Pancreas (tissue), 10 donors: Measurements from ENCODE around the gene PPIL6. TPM values are rescaled to one million over a fixed set of nuclear protein-coding genes. Genes with fewer than 3 reads are reported as not detected.

Experiments
- ATAC-seq, 4 donors: fragments of 200-7000 bp; cut with Tn5 transposase; one replicate each; pipeline versions ENCODE4 v1.8.0 to v1.9.1; 2020; ENCODE audit warnings: mild to moderate bottlenecking in 4 of 4, moderate library complexity in 4 of 4
- DNase-seq, 6 donors: peaks; one replicate each; pipeline ENCODE4 v3.0.0-alpha.2; 2020
- FAIRE-seq: peaks from 2 replicates; lab custom pipeline; 2012; peaks lifted over from hg19 to GRCh38; lab: Jason Lieb, UNC
- H3K27ac ChIP-seq, 4 donors: fragments of 200-600 bp; sonication (generic); 1 replicate in 3 of 4; 2 replicates in 1 of 4; pipeline versions ENCODE4 v1.5.0 to v1.8.0; 2020
- H3K27me3 ChIP-seq, 4 donors: fragments of 200-600 bp; one replicate each; pipeline ENCODE4 v1.8.0; 2021
- H3K36me3 ChIP-seq, 3 donors: fragments of 200-600 bp; sonication (generic) in 1 of 3; one replicate each; pipeline versions ENCODE4 v1.5.0 to v1.8.0; 2020 to 2021
- H3K4me1 ChIP-seq, 3 donors: fragments of 200-600 bp; one replicate each; pipeline ENCODE4 v1.8.0; 2021
- H3K4me3 ChIP-seq, 4 donors: fragments of 200-600 bp; sonication (generic) in 2 of 4; one replicate each; pipeline versions ENCODE4 v1.5.0 to v1.8.0; 2020 to 2021
- H3K9me3 ChIP-seq, 4 donors: fragments of 200-600 bp; one replicate each; pipeline ENCODE4 v1.8.0; 2021
- CTCF ChIP-seq, 4 donors: fragments of 200-600 bp; sonication (generic) in 3 of 4; IDR thresholded peaks; one replicate each; pipeline versions ENCODE4 v1.5.0 to v1.8.0; 2021; ENCODE audit warnings: antibody characterized with exemption in 4 of 4
- WGBS, 2 donors: extraction: QIAGEN DNeasy Blood & Tissue Kit; methylation state at CpG; one replicate each; pipeline ENCODE4 v1.1.7; 2013; 5-methylcytosine and 5-hydroxymethylcytosine counted together
- intact Hi-C, 3 donors: fragments of 100-400 bp; cut with DNase I; formaldehyde crosslinking; loops; one replicate each; pipeline versions ENCODE4 v1.11.1 to v1.14.2; 2022
- polyA plus RNA-seq, 2 donors: library from polyadenylated mRNA; stranded (reverse); fragments of 200-250 nt; gene quantifications; one replicate each; pipeline ENCODE4 v1.2.3, GENCODE V29; 2013
- total RNA-seq, 6 donors: library from RNA; stranded (reverse); fragmentation: NEBNext Ultra II Directional in 4 of 6; extraction: Animal tissue kit (Norgen Biotek cat#: 25700) in 4 of 6; gene quantifications; one replicate each; pipeline versions ENCODE4 v1.2.1 to v1.2.4, GENCODE V29; 2021 to 2023
- donor health status: healthy with polysubstance abuse.
- donor health status: DM: no; HTN: no; CAD: no; lungs with moderate emphysema.
- donor health status: DM: no; HTN: no; CAD: no.
- donor health status: control.
- donor health status: control.
- donor health status: Bipolar disorder and iron deficiency.
- donor health status: DM: yes; HTN: yes; CAD: no.
- donor health status: DM: no; HTN: no; CAD: no.
- donor health status: DM: no; HTN: no; CAD: no.
- donor health status: DM: yes; HTN: yes; CAD: no.

The PPIL6 gene
- total and polyA plus RNA-seq, 8 donors = 1.1 to 3.4 (median 2.0) TPM

- H3K36me3 ChIP-seq = no peaks in the 10 kb centered on the region
- DNase-seq (no peak), FAIRE-seq (no peak), ATAC-seq (no peak)
- H3K9me3 ChIP-seq = no peaks in the 10 kb centered on the region
- intact Hi-C loops = no loop called here
- TF ChIP-seq CTCF (IDR thresholded peaks at IDR 0.05) = no peak
- no peak overlapping the region for H3K4me3 ChIP-seq
- no peak overlapping the region for H3K27ac ChIP-seq
- peaks cover 8 to 13% (median 9%) of the 10 kb centered on the region in 3 donors for H3K4me1 ChIP-seq
- 96% methylated on average over 6 of the region's 6 CpGs for WGBS, 2 donors
- H3K27me3 ChIP-seq = no peaks in the 10 kb centered on the region
Observed at GRCh38 chr6:109342911-109343310, 97.5 kb downstream of the PPIL6 start.

- H3K4me1 ChIP-seq = peaks cover 8 to 13% (median 9%) of the 10 kb centered on the region in 3 donors
- no peak overlapping the region for H3K27ac ChIP-seq
- FAIRE-seq = no peak
- H3K27me3 ChIP-seq = no peaks in the 10 kb centered on the region
- no peak for DNase-seq
- no peaks in the 10 kb centered on the region for H3K9me3 ChIP-seq
- H3K36me3 ChIP-seq = no peaks in the 10 kb centered on the region
- no peak for ATAC-seq
- H3K4me3 ChIP-seq = no peak overlapping the region
- intact Hi-C loops = no loop called here
- 84 to 90% methylated on average over 5 of the region's 5 CpGs for WGBS, 2 donors
- no peak for TF ChIP-seq CTCF (IDR thresholded peaks at IDR 0.05)
Observed at GRCh38 chr6:109342506-109342905, 97.9 kb downstream of the PPIL6 start.

GRCh38 chr6:109340811-109341210, 99.6 kb downstream of the PPIL6 start:
- peaks cover 8 to 19% (median 19%) of the 10 kb centered on the region in 3 donors for H3K4me1 ChIP-seq
- DNase-seq (no peak), ATAC-seq (no peak), FAIRE-seq (no peak)
- no peaks in the 10 kb centered on the region for H3K9me3 ChIP-seq
- intact Hi-C loops = no loop called here
- no peak overlapping the region for H3K4me3 ChIP-seq
- WGBS, 2 donors = 94 to 99% methylated on average over 4 of the region's 4 CpGs
- no peaks in the 10 kb centered on the region for H3K36me3 ChIP-seq
- H3K27ac ChIP-seq = no peak overlapping the region
- H3K27me3 ChIP-seq = no peaks in the 10 kb centered on the region
- no peak for TF ChIP-seq CTCF (IDR thresholded peaks at IDR 0.05)

Other genes with a start within 250 kb of the PPIL6 start
- 100 to 1,000 TPM in 4 of 6 donors, 10 to 100 TPM in 2; 80.0 to 147 (median 104) TPM for gene CD164, start 58.2 kb downstream of the PPIL6 start, total RNA-seq
- gene CD164, start 58.2 kb downstream of the PPIL6 start, polyA plus RNA-seq = 100 to 1,000 TPM in 1 of 2 donors, 10 to 100 TPM in 1; 53.6 to 120 TPM
- gene SMPD2, start 96 bp upstream of the PPIL6 start, total RNA-seq = 10 to 100 TPM in 2 of 6 donors, 1 to 10 TPM in 4; 7.1 to 10.5 (median 8.9) TPM
- gene SMPD2, start 96 bp upstream of the PPIL6 start, polyA plus RNA-seq = 10 to 100 TPM; 15.9 to 17.0 TPM
- gene MICAL1, start 15.1 kb upstream of the PPIL6 start, total RNA-seq = 10 to 100 TPM in 1 of 6 donors, 1 to 10 TPM in 5; 3.8 to 22.4 (median 5.2) TPM
- gene MICAL1, start 15.1 kb upstream of the PPIL6 start, polyA plus RNA-seq = 10 to 100 TPM; 36.3 to 38.2 TPM
- gene ZBTB24, start 42.6 kb upstream of the PPIL6 start, total RNA-seq = 1 to 10 TPM; 2.3 to 4.3 (median 2.8) TPM
- gene ZBTB24, start 42.6 kb upstream of the PPIL6 start, polyA plus RNA-seq = 1 to 10 TPM; 2.2 to 3.9 TPM